Activated CD4-positive, alpha-beta T cell treated with anti-CD3 and anti-CD28 coated beads for 48 hours (primary cell): ENCODE measurements around the gene B4GALT7.
A peak's percentile ranks its signal among the peaks of the same experiment; 100 is the strongest.

ENCODE experiments used
- DNase-seq: peaks from one replicate; pipeline ENCODE4 v3.0.0-alpha.2; 2020

Gene B4GALT7

GRCh38 chr5:177594071-177594470, 5.9 kb upstream of the B4GALT7 start:
- no peak for DNase-seq

GRCh38 chr5:177595026-177595585, 4.8 kb upstream of the B4GALT7 start:
- no peak for DNase-seq

DNA sequence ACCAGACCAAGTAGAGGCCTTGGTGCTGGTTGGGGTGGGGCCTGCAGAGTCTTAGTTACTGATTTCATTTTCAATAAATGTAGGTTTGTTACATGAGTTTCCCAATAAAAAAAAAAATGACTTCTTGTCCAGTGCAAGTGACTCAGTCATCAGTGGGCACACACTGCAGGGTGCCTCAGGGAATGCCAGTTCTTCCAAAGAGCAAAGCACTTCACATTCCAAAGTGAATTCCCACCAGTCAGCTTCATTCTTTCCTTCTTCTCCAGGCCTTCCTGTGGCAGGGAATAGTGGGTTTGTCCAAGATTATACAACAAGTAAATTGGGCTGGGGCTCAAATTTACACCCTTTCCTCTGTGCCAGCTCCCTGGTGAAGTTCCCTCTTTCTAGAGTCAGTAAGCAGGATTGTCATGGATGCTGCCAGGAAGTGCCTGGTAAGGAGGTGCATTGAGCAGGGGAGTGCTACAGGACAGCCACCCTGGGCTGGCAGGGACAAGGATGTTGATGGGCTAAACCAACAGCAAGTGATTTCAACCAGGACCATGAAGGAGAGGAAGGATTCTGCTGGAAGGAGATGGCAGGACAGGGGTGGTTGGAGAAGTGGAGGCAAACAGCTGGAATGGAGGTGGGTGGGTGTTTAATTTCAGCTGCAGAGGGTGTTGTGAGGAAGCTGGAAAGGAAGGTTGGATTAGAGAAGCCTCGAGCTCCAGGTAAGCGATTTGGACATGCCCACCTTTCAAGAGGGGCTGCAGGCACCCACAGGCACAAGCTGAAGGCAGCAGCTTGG, 3.7 kb upstream of the B4GALT7 start:
- no peak for DNase-seq

DNA sequence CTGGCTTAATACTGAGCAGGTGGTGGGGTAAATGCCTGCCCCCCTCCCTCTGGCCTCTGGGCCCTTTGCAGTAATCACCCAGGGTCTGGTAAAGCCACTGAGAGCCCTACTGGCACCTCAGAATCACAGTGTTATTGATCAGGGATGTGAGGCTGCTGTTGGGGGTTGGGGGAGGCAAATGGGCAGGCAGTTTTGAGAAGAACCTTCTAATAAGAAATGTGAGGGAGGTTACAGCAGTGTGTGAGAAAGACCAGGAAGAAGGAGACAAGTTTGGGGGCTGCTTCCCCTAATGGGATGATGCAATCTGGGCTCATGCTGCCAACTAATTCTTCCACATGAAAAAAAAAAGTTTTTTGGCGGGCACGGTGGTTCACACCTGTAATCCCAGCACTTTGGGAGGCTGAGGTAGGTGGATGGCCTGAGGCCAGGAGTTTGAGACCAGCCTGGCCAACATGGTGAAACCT, 3.1 kb upstream of the B4GALT7 start:
- no peak for DNase-seq

DNA sequence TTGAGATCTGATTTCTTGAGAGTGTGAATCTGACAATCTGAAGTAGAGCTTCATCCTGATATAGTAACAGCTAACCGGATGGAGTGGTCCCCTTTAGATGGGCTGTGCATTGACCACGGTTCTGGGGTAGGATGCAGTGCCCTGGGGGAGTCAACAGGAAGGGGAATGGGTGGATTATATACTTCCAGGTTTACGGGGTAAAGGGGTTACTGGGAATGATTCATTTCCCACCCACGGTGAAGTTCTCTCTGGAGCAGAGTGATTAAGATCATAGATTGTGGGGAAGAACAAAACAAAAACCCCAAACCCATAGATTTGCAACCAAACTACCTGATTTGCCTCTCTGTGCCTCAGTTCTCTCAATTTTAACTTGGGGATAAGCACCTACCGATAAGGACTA, 1.5 kb upstream of the B4GALT7 start:
- DNase-seq: no peak

- DNase-seq: no peak
Observed at GRCh38 chr5:177600508-177601018, 631 bp downstream of the B4GALT7 start.

- DNase-seq: no peak
Observed at GRCh38 chr5:177601126-177601525, 1.2 kb downstream of the B4GALT7 start.

- no peak for DNase-seq
Observed at GRCh38 chr5:177601577-177602457, 1.9 kb downstream of the B4GALT7 start.

GRCh38 chr5:177602458-177602830, 2.5 kb downstream of the B4GALT7 start:
- DNase-seq: no peak

DNA sequence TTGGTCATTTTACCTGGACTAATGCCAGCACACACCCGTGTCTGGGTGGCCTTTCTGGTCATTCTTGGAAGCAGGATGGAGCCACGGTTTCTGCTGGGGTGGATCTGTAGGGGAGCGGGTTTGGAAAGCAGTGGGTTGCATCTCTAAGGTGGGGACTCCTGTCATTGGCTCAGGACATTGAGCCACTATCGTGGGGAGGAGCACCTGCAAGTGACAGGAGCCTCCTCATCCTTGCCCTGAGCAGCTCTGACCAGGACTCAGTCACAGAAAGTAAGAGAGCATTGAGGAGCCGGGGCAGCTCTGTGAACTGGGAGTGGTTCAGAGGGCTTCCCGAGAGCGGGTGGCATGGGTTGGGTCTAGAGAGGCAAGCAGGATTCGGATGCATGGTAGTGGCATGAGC, 3.7 kb downstream of the B4GALT7 start:
- no peak for DNase-seq

DNA sequence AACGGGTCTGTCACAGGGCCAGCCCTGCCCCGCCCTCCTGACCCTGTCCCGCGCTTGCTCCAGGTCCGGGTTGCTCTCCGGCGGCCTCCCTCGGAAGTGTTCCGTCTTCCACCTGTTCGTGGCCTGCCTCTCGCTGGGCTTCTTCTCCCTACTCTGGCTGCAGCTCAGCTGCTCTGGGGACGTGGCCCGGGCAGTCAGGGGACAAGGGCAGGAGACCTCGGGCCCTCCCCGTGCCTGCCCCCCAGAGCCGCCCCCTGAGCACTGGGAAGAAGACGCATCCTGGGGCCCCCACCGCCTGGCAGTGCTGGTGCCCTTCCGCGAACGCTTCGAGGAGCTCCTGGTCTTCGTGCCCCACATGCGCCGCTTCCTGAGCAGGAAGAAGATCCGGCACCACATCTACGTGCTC, 4.2 kb downstream of the B4GALT7 start:
- DNase-seq: no peak

GRCh38 chr5:177604656-177605055, 4.7 kb downstream of the B4GALT7 start:
- no peak for DNase-seq

DNA sequence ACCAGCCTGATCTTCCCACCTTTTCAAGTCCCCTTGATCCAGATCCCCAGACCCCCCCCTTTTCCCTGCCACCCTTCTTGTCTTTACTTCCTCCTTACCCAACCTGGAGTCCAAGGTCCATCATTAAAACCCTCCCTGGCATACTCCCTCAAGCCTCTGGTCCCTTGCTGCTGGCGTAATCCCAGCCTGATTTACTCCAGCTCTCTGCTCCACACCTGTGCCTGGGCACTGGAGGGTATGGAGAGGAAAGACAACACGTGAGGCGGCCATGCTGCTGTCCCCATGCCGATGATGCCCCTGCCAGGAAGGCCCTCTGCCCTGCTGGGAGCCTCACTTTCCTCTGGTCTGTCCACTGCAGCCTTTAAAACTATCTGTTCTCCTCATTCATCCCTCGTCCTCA, 5.1 kb downstream of the B4GALT7 start:
- no peak for DNase-seq

DNA sequence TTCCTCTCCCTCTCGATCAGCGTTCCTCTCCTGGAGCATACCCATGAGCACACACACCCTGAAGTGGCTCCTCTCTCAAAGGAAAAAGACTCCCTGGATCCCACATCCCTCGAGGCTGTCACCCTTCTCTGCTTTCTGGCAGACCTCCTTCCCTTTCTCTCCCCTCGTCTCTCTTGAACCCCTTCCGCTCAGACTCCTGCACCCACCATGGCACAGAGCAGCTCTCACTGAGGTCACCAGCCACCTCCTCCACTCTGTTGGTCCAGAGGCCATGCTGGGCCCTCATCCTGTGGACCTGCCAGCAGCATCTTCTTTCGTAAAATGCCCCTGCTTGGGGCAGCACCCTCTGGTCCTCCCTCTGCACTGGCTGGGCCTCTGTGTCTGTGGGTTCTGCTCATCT, 5.7 kb downstream of the B4GALT7 start:
- no peak for DNase-seq

DNA sequence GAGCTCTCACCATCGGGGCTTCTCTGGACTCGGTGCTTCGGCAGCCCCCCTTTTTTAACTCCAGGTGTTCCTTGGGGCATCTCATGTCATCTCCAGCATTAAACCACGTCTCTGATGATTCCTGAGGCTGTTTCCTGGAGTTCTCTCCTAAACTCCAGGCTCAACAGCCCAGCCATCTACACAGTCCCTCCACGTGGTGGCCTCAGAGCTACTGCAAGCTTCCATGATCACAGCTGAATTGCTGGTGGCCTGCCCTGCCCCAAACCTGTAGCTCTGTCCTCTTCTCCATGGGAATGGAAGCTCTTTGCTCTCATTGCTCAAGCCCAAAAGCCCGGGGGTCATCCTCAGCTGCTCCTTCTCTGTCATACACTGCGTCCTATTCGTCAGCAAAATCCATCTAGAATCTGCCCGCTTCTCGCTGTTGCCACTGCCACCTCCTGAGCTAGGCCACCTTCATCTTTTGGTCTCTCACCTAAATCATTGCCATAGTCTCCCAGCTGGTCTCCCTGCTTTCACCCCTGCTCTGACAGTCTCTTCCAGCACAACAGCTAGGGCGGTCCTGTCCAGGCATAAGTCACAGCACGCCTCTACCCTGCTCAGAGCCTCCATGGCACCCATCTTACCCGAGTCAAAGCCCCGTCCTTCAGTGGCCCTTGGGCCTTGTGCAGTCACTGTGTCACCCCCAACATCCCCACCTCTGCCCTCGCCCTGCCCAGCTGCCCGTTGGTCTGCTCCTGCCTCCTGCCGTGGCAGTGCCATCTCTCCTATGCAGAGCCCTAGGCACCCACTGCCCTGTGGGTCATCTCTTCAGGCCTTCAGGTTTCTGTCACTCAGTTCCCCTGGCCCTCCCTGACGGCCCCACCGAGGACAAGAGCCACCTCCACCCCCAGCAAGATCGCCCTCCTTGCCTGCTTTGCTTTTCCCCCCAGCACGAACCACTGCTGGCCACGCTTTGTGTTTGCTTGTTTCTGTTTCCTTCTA, 6.4 kb downstream of the B4GALT7 start:
- DNase-seq: no peak

- DNase-seq: no peak
Observed at GRCh38 chr5:177607115-177607451, 7.2 kb downstream of the B4GALT7 start.

DNA sequence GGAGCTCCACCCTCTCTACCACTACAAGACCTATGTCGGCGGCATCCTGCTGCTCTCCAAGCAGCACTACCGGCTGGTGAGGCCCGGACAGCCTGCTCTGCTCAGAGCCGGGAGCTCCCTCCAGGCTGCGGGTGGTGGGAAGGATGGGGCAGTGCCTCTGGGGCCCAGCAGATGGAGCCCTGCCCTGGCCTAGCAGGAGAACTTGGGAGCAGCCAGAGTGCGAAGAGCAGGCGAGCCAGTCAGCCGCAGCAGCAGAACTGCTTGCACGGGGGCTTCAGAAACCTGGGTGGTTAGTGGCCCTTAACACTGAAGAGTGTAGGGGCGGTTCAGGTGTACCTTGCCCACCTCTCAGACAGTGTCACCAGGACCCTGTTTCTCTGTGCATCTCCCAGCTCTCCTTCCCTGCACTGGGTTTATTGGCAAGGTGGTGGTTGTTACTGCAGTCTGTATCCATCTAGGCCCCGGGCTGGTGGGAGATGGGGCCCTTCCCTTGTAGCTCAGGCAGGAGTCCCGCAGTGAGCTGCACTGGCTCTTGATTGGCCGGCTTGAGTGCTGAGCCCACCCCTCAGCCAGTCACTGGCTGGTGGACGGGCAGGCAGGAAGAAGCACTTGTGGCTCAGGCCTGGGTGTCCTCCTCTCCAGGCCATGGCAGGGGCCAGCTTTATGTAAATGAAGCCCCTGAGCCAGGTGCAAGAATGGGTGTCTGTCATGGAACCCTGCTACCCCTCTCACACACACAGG, 7.7 kb downstream of the B4GALT7 start:
- DNase-seq: peak; percentile 82

DNA sequence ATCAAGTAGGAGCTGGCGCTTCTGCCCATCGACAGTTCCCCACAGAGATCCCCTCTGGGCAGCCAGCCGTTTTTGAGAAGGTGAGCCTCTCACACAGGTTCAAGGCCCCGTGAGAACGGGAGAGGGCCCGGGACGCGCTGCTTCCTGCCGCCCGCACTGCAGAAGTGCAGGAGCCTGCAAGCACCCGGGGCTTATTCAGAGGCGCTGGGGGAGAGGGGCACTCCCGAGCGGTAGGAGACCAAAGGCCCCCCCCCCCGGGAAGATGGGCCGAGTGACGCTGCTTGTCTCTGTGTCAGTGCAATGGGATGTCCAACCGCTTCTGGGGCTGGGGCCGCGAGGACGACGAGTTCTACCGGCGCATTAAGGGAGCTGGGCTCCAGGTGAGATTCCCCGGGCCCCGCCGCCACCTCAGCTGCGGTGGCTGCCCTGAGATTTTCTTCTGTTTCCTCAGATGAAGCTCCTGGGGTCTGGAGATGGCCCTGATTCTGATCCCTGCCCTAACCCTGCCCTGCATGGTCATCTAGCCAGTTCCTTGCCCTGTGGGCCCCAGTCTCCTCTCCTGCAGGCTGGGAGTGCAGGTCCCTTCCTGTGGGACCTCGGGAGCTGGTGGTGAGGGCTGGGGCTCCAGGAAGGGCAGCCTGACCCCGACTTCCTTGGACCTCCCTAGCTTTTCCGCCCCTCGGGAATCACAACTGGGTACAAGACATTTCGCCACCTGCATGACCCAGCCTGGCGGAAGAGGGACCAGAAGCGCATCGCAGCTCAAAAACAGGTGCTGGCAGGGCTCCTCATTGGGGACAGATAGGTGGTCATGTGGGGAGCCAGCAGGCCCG, 8.5 kb downstream of the B4GALT7 start:
- DNase-seq: no peak

- DNase-seq: no peak
Observed at GRCh38 chr5:177609076-177610059, 9.4 kb downstream of the B4GALT7 start.
